Measurements from ENCODE around the gene KCNC1. TPM values are rescaled to one million over a fixed set of nuclear protein-coding genes. Genes with fewer than 3 reads are reported as not detected.
A peak's percentile ranks its signal among the peaks of the same experiment; 100 is the strongest.

KCNC1 gene
- total RNA-seq, 1 experiment from 2014 or later, result 0.11 TPM

GRCh38 chr11:17764446-17765218, 30.1 kb downstream of the KCNC1 start:
- in situ Hi-C loops (cut with HindIII; ENCODE audit: low pct_unique_long_range_greater_than_20kb, low sequenced_read_pairs), result no loop called here
- DNase-seq (ENCODE audit: low read depth, low spot score), result no peak

DNA sequence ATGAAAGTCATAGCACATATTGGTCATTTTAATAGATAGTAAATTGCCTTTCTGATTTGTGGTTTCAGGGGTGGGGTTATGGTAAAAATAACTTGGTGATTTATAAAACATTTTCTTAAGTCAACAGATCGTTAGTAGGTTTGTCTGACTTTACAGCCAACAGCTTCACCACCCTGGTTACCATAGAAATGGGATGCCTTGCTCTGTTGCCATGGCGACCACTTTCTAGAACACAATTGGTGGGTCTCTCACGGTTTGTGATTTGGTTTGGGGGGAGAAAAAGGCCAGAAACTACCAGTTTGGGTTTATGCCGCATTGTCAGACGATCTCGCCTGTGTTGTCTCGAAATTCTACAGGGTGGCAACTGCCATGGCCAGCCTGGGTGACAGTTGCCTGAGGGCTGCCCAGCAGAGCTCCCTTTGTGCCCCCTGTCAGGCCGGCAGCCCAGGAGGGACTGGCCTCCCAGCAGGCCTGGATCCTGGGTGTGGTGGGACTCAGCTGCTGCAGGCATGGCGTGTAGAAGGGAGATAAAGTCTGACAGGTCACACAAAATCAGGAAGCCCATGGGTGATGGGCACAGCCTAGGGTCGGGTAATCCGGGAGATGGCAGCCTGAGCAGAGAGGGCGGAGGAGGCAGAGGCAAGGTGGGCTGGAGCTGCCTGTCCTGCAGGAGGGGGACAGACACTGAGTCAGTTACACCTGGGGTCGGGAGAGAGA, 30.9 kb downstream of the KCNC1 start:
- DNase-seq (ENCODE audit: low read depth, low spot score), result no peak
- in situ Hi-C loops (cut with HindIII; ENCODE audit: low pct_unique_long_range_greater_than_20kb, low sequenced_read_pairs), result no loop called here

GRCh38 chr11:17766073-17766359, 31.4 kb downstream of the KCNC1 start:
- no peak for DNase-seq (ENCODE audit: low read depth, low spot score)
- in situ Hi-C loops (cut with HindIII; ENCODE audit: low pct_unique_long_range_greater_than_20kb, low sequenced_read_pairs), result no loop called here

DNA sequence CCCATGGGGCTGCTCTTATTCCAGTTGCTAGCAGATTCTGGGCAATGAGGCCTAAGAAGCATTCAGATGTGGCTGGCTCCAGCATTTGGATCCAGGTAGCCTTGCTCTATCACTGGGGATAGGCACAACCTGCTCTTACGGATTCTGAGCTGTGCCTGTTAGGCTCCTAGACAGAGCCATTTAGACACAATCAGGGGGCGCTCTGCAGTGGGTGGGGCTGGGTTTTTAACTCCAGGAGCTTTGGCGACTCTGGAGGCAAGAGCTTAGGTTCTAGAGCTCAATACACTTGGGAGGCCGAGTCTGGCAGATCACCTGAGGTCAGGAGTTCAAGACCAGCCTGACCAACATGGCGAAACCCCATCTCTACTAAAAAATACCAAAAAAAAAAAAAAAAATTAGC, 32.0 kb downstream of the KCNC1 start:
- DNase-seq (ENCODE audit: low read depth, low spot score), result peak; percentile 52
- in situ Hi-C loops (cut with HindIII; ENCODE audit: low pct_unique_long_range_greater_than_20kb, low sequenced_read_pairs), result no loop called here

- no peak for DNase-seq (ENCODE audit: low read depth, low spot score)
- in situ Hi-C loops (cut with HindIII; ENCODE audit: low pct_unique_long_range_greater_than_20kb, low sequenced_read_pairs), result no loop called here
Measured at GRCh38 chr11:17767301-17767885, 32.8 kb downstream of the KCNC1 start.

DNA sequence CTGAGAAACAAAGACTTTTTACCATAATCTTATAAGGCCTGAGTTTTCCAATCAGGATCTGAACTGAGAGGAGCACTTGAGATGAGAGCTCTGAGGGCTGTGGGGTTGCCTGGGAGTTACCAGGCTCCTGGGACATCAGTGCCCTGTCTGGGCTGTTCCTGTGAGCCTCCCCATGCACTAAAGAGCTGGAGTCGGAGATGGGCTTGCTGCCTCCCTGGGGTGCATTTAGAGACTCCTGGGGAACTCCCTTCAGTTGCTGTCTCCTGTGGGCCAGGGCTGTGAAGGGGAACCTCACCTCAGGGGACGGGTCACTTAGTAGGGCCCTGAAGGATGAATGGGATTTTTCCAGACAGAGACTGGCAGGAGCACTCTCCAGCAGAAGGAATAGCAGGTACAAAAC, 33.3 kb downstream of the KCNC1 start:
- DNase-seq (ENCODE audit: low read depth, low spot score), result no peak
- in situ Hi-C loops (cut with HindIII; ENCODE audit: low pct_unique_long_range_greater_than_20kb, low sequenced_read_pairs), result no loop called here

GRCh38 chr11:17768547-17768946, 34.0 kb downstream of the KCNC1 start:
- in situ Hi-C loops (cut with HindIII; ENCODE audit: low pct_unique_long_range_greater_than_20kb, low sequenced_read_pairs), result no loop called here

DNA sequence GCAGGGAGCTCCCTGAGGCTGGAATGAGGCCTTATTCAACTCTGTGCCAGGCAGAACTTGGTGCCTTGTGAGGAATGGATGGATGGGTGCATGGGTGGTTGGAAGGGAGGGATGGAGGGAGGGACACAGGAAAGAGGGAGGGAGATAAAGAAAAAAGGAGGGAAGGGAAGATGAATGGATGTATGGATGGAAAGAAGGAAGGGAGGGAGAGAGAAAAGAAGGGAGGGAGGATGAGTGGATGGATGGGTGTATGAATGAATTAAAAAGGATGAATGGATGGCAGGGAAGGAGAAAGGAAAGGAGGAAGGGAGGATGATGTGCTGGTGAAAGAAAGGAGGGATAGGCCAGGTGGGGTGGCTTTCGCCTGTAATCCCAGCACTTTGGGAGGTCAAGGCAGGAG, 34.6 kb downstream of the KCNC1 start:
- in situ Hi-C loops (cut with HindIII; ENCODE audit: low pct_unique_long_range_greater_than_20kb, low sequenced_read_pairs), result no loop called here
- no peak for DNase-seq (ENCODE audit: low read depth, low spot score)

More at GRCh38 chr11:17768547-17768946, 34.0 kb downstream of the KCNC1 start:
- no peak for DNase-seq (ENCODE audit: low read depth, low spot score)

GRCh38 chr11:17770048-17770652, 35.6 kb downstream of the KCNC1 start:
- in situ Hi-C loops (cut with HindIII; ENCODE audit: low pct_unique_long_range_greater_than_20kb, low sequenced_read_pairs), result no loop called here
- DNase-seq (ENCODE audit: low read depth, low spot score), result peak; percentile 22

DNA sequence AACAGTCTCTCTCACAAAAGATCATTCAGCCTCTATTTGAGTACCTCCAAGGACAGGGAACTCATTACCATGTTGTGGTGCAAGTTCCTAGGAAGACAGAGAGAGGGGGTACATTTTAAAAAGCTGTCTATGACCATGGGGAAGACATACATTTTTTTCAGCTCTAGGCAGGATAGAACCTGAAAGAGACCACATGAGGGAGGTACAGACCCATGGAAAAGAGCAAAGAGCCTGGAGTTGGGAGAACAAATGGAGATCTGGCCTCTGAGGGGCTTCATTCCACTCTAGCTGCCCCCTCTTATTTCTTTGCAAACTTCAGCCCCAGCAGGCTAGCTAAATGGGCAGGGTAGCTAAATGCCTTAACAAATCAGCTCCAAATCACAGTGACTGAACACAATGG, 36.3 kb downstream of the KCNC1 start:
- peak; percentile 14 for DNase-seq (ENCODE audit: low read depth, low spot score)
- in situ Hi-C loops (cut with HindIII; ENCODE audit: low pct_unique_long_range_greater_than_20kb, low sequenced_read_pairs), result no loop called here

GRCh38 chr11:17771415-17771814, 36.8 kb downstream of the KCNC1 start:
- DNase-seq (ENCODE audit: low read depth, low spot score), result no peak
- in situ Hi-C loops (cut with HindIII; ENCODE audit: low pct_unique_long_range_greater_than_20kb, low sequenced_read_pairs), result no loop called here

DNA sequence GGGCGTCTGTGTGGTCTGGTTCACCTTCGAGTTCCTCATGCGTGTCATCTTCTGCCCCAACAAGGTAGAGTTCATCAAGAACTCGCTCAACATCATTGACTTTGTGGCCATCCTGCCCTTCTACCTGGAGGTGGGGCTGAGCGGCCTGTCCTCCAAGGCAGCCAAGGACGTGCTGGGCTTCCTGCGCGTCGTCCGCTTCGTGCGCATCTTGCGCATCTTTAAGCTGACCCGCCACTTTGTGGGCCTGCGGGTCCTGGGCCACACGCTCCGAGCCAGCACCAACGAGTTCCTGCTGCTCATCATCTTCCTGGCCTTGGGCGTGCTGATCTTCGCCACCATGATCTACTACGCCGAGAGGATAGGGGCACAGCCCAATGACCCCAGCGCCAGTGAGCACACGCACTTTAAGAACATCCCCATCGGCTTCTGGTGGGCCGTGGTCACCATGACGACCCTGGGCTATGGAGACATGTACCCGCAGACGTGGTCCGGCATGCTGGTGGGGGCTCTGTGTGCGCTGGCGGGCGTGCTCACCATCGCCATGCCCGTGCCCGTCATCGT, 37.3 kb downstream of the KCNC1 start:
- DNase-seq (ENCODE audit: low read depth, low spot score), result no peak
- in situ Hi-C loops (cut with HindIII; ENCODE audit: low pct_unique_long_range_greater_than_20kb, low sequenced_read_pairs), result no loop called here

DNA sequence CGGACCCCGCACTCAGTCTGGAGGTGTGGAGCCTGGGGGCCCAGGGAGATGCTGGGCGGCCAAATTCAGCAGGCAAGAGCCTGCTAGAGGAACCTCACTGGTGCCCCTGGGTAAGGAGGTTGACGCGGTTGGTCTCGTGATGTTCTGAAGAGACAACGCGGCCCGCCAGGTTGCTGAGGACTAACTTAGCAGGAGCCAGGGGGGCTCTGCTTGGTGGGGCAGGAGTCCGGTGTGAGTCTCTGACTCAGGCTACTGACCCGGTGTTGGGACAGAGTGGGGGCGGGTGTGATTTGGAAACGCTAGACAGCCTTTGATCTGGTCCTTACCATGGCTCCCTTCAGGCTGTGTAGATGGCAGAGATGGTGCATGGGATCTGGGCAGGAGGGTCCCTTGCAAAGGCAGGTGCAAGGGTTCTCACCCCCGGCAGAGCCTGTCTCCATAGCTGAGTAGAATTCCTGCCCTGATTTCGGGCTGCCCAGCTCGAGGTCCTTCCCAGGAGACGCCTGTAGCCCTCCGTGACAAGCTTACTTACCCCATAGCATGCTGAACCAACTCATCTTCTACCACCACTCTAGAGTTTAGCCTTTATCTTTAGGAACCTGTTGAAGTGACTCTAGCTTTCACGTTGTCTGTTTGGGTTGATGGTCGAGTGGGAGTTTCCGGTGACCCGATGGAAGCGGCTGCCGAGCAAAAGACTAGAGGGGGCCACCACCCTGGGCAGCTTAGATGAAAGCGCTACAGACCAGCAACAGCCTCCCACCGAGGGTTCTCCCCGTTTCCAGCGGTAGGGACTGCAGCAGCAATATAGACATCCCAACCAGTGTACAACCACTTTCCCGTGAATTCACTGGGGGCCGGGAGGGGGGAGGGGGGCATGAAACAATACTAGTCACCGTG, 38.4 kb downstream of the KCNC1 start:
- in situ Hi-C loops (cut with HindIII; ENCODE audit: low pct_unique_long_range_greater_than_20kb, low sequenced_read_pairs), result no loop called here
- no peak for DNase-seq (ENCODE audit: low read depth, low spot score)

DNA sequence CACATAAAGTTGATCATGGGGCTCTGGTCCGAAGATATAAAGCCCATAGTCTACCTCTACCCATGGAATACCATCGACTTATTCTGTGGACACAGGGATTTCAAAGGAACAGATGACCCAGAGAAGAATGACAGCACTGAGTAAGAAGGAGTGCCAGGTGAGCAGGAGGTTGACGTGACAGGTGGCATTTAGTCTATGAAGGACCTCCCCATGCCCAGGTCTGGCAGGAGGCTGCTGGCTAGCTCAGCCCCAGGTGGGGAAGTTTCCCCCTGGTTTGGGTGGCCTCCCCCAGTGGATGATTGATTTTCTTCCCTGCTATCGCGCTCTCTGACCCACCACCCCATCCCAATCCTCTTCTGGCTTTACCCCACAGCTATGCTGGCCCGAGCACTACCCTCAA, 39.1 kb downstream of the KCNC1 start:
- DNase-seq (ENCODE audit: low read depth, low spot score), result no peak
- in situ Hi-C loops (cut with HindIII; ENCODE audit: low pct_unique_long_range_greater_than_20kb, low sequenced_read_pairs), result no loop called here

- DNase-seq (ENCODE audit: low read depth, low spot score), result no peak
- in situ Hi-C loops (cut with HindIII; ENCODE audit: low pct_unique_long_range_greater_than_20kb, low sequenced_read_pairs), result no loop called here
Measured at GRCh38 chr11:17774232-17775034, 39.9 kb downstream of the KCNC1 start.

GRCh38 chr11:17775035-17775348, 40.4 kb downstream of the KCNC1 start:
- in situ Hi-C loops (cut with HindIII; ENCODE audit: low pct_unique_long_range_greater_than_20kb, low sequenced_read_pairs), result no loop called here
- DNase-seq (ENCODE audit: low read depth, low spot score), result no peak

All from SK-MEL-5 (cell line).